ENCODE measurements around the gene TAS2R60.

Gene TAS2R60

GRCh38 chr7:143443153-143443552 lies at the start of gene TAS2R60:
TSS of gene TAS2R60 (plus strand) at chr7:143443453. CDS start at chr7:143443453, 0 bp downstream.
- H3K27ac ChIP-seq (ENCODE audit: low read depth, low read length) = no peak within 1 kb of the TSS
- H2AFZ ChIP-seq (ENCODE audit: low read length, unreplicated experiment) = no peak within 1 kb of the TSS
- H3K36me3 ChIP-seq (ENCODE audit: insufficient read depth, low read length) = no peaks in the 10 kb centered on the region
- H3K27me3 ChIP-seq (ENCODE audit: insufficient read depth, low read length) = peaks cover 59% of the 10 kb centered on the region
- no peak within 1 kb of the TSS for H3K4me3 ChIP-seq (ENCODE audit: low read depth, low read length)
- H3K79me2 ChIP-seq (ENCODE audit: control insufficient read depth, insufficient read depth, low read length, unreplicated experiment) = no peaks in the 10 kb centered on the region
- H3K4me1 ChIP-seq (ENCODE audit: control insufficient read depth, insufficient read depth, low read length, unreplicated experiment) = no peaks in the 10 kb centered on the region

GRCh38 chr7:143394068-143394467 lies 49.2 kb upstream of the TAS2R60 start:
- Histone ChIP-seq H3K79me2 (ENCODE audit: control insufficient read depth, insufficient read depth, low read length, unreplicated experiment) (no peaks in the 10 kb centered on the region), H3K27me3 (ENCODE audit: insufficient read depth, low read length) (no peaks in the 10 kb centered on the region), H3K4me1 (ENCODE audit: control insufficient read depth, insufficient read depth, low read length, unreplicated experiment) (peaks cover 45% of the 10 kb centered on the region), H3K36me3 (ENCODE audit: insufficient read depth, low read length) (peaks cover 13% of the 10 kb centered on the region; the same call in 1 of the 2 replicates), H3K27ac (ENCODE audit: low read depth, low read length) (no peak overlapping the region), H3K4me3 (ENCODE audit: low read depth, low read length) (no peak overlapping the region), H2AFZ (ENCODE audit: low read length, unreplicated experiment) (no peak overlapping the region)

- Histone ChIP-seq H3K36me3 (ENCODE audit: insufficient read depth, low read length) (peaks cover 9% of the 10 kb centered on the region; the same call in 1 of the 2 replicates), H3K27me3 (ENCODE audit: insufficient read depth, low read length) (no peaks in the 10 kb centered on the region), H3K4me1 (ENCODE audit: control insufficient read depth, insufficient read depth, low read length, unreplicated experiment) (peaks cover 38% of the 10 kb centered on the region), H3K79me2 (ENCODE audit: control insufficient read depth, insufficient read depth, low read length, unreplicated experiment) (no peaks in the 10 kb centered on the region), H3K27ac (ENCODE audit: low read depth, low read length) (no peak overlapping the region), H3K4me3 (ENCODE audit: low read depth, low read length) (no peak overlapping the region), H2AFZ (ENCODE audit: low read length, unreplicated experiment) (no peak overlapping the region)
Measured at GRCh38 chr7:143394777-143395176, 48.5 kb upstream of the TAS2R60 start.

GRCh38 chr7:143395187-143396149 lies 47.8 kb upstream of the TAS2R60 start:
- Histone ChIP-seq H3K36me3 (ENCODE audit: insufficient read depth, low read length) (peaks cover 8% of the 10 kb centered on the region; the same call in 1 of the 2 replicates), H3K27me3 (ENCODE audit: insufficient read depth, low read length) (no peaks in the 10 kb centered on the region), H3K4me1 (ENCODE audit: control insufficient read depth, insufficient read depth, low read length, unreplicated experiment) (peaks cover 31% of the 10 kb centered on the region), H2AFZ (ENCODE audit: low read length, unreplicated experiment) (no peak overlapping the region), H3K4me3 (ENCODE audit: low read depth, low read length) (no peak overlapping the region), H3K27ac (ENCODE audit: low read depth, low read length) (no peak overlapping the region), H3K79me2 (ENCODE audit: control insufficient read depth, insufficient read depth, low read length, unreplicated experiment) (no peaks in the 10 kb centered on the region)

- Histone ChIP-seq H3K4me3 (ENCODE audit: low read depth, low read length) (no peak overlapping the region), H3K36me3 (ENCODE audit: insufficient read depth, low read length) (peaks cover 3% of the 10 kb centered on the region; the same call in 1 of the 2 replicates), H2AFZ (ENCODE audit: low read length, unreplicated experiment) (no peak overlapping the region), H3K27me3 (ENCODE audit: insufficient read depth, low read length) (no peaks in the 10 kb centered on the region), H3K4me1 (ENCODE audit: control insufficient read depth, insufficient read depth, low read length, unreplicated experiment) (peaks cover 24% of the 10 kb centered on the region), H3K27ac (ENCODE audit: low read depth, low read length) (no peak overlapping the region), H3K79me2 (ENCODE audit: control insufficient read depth, insufficient read depth, low read length, unreplicated experiment) (no peaks in the 10 kb centered on the region)
Measured at GRCh38 chr7:143396182-143396581, 47.1 kb upstream of the TAS2R60 start.

- Histone ChIP-seq H3K4me1 (ENCODE audit: control insufficient read depth, insufficient read depth, low read length, unreplicated experiment) (peaks cover 17% of the 10 kb centered on the region), H3K36me3 (ENCODE audit: insufficient read depth, low read length) (peaks cover 3% of the 10 kb centered on the region; the same call in 1 of the 2 replicates), H3K4me3 (ENCODE audit: low read depth, low read length) (no peak overlapping the region), H3K27ac (ENCODE audit: low read depth, low read length) (no peak overlapping the region), H3K27me3 (ENCODE audit: insufficient read depth, low read length) (no peaks in the 10 kb centered on the region), H2AFZ (ENCODE audit: low read length, unreplicated experiment) (no peak overlapping the region), H3K79me2 (ENCODE audit: control insufficient read depth, insufficient read depth, low read length, unreplicated experiment) (no peaks in the 10 kb centered on the region)
Measured at GRCh38 chr7:143396625-143397556, 46.4 kb upstream of the TAS2R60 start.

- Histone ChIP-seq H2AFZ (ENCODE audit: low read length, unreplicated experiment) (no peak overlapping the region), H3K36me3 (ENCODE audit: insufficient read depth, low read length) (peaks cover 1% of the 10 kb centered on the region; the same call in 1 of the 2 replicates), H3K4me3 (ENCODE audit: low read depth, low read length) (no peak overlapping the region)
Measured at GRCh38 chr7:143397710-143398530, 45.3 kb upstream of the TAS2R60 start.

GRCh38 chr7:143398616-143399015 lies 44.6 kb upstream of the TAS2R60 start:
- peaks cover under 1% of the 10 kb centered on the region for H3K4me1 ChIP-seq (ENCODE audit: control insufficient read depth, insufficient read depth, low read length, unreplicated experiment)
- H3K4me3 ChIP-seq (ENCODE audit: low read depth, low read length) = no peak overlapping the region
- no peaks in the 10 kb centered on the region for H3K27me3 ChIP-seq (ENCODE audit: insufficient read depth, low read length)
- H3K36me3 ChIP-seq (ENCODE audit: insufficient read depth, low read length) = no peaks in the 10 kb centered on the region
- no peaks in the 10 kb centered on the region for H3K79me2 ChIP-seq (ENCODE audit: control insufficient read depth, insufficient read depth, low read length, unreplicated experiment)
- H3K27ac ChIP-seq (ENCODE audit: low read depth, low read length) = no peak overlapping the region
- no peak overlapping the region for H2AFZ ChIP-seq (ENCODE audit: low read length, unreplicated experiment)

More at GRCh38 chr7:143397710-143398530, 45.3 kb upstream of the TAS2R60 start:
- H3K79me2 ChIP-seq (ENCODE audit: control insufficient read depth, insufficient read depth, low read length, unreplicated experiment) = no peaks in the 10 kb centered on the region
- H3K27me3 ChIP-seq (ENCODE audit: insufficient read depth, low read length) = no peaks in the 10 kb centered on the region
- H3K4me1 ChIP-seq (ENCODE audit: control insufficient read depth, insufficient read depth, low read length, unreplicated experiment) = peaks cover 7% of the 10 kb centered on the region
- no peak overlapping the region for H3K27ac ChIP-seq (ENCODE audit: low read depth, low read length)

- Histone ChIP-seq H3K4me1 (ENCODE audit: control insufficient read depth, insufficient read depth, low read length, unreplicated experiment) (no peaks in the 10 kb centered on the region), H3K36me3 (ENCODE audit: insufficient read depth, low read length) (no peaks in the 10 kb centered on the region), H2AFZ (ENCODE audit: low read length, unreplicated experiment) (no peak overlapping the region), H3K27me3 (ENCODE audit: insufficient read depth, low read length) (no peaks in the 10 kb centered on the region), H3K79me2 (ENCODE audit: control insufficient read depth, insufficient read depth, low read length, unreplicated experiment) (no peaks in the 10 kb centered on the region), H3K4me3 (ENCODE audit: low read depth, low read length) (no peak overlapping the region), H3K27ac (ENCODE audit: low read depth, low read length) (no peak overlapping the region)
Measured at GRCh38 chr7:143399151-143399550, 44.1 kb upstream of the TAS2R60 start.

GRCh38 chr7:143399642-143400041 lies 43.6 kb upstream of the TAS2R60 start:
- no peaks in the 10 kb centered on the region for H3K79me2 ChIP-seq (ENCODE audit: control insufficient read depth, insufficient read depth, low read length, unreplicated experiment)
- H2AFZ ChIP-seq (ENCODE audit: low read length, unreplicated experiment) = no peak overlapping the region
- no peaks in the 10 kb centered on the region for H3K27me3 ChIP-seq (ENCODE audit: insufficient read depth, low read length)
- H3K27ac ChIP-seq (ENCODE audit: low read depth, low read length) = no peak overlapping the region
- H3K36me3 ChIP-seq (ENCODE audit: insufficient read depth, low read length) = no peaks in the 10 kb centered on the region
- no peak overlapping the region for H3K4me3 ChIP-seq (ENCODE audit: low read depth, low read length)
- H3K4me1 ChIP-seq (ENCODE audit: control insufficient read depth, insufficient read depth, low read length, unreplicated experiment) = no peaks in the 10 kb centered on the region

All from ACC112 (cell line).